Naive thymus-derived CD8-positive, alpha-beta T cell (primary cell): ENCODE results near the gene MAP3K4. TPM values are rescaled to one million over a fixed set of nuclear protein-coding genes. Genes with fewer than 3 reads are reported as not detected.
"Not testable (repeated sequence)": the region's sequence is repeated elsewhere in the genome, so short reads cannot be mapped to it uniquely, and the experiment has no call there.

Source experiments
- ATAC-seq, 2 donors: fragments of 150-1000 bp; cut with Tn5 transposase in 1 of 2; sonication (Bioruptor Pico), chemical (Tn5 transposase) in 1 of 2; 1 replicate in 1 of 2; 2 replicates in 1 of 2; pipeline ENCODE4 v1.10.0; 2021; ENCODE audit warnings: mild to moderate bottlenecking in 2 of 2, moderate library complexity in 2 of 2
- POLR2A ChIA-PET: fragments of 350-600 bp; sonication (Branson Sonifier 250); formaldehyde crosslinking; loops from one replicate; lab custom pipeline; 2021; ENCODE audit warnings: antibody characterized with exemption; lab: Charles Lee
- DNase-seq, 10 donors: peaks; one replicate each; pipeline versions ENCODE4 v3.0.0 to v3.0.0-alpha.2; 2020 to 2022
- H3K27ac Mint-ChIP-seq, 10 donors: one replicate each; pipeline ENCODE4 v1.8.0; 2020 to 2022; ENCODE audit warnings: mild to moderate bottlenecking in 10 of 10, mixed read lengths in 10 of 10, moderate library complexity in 4 of 10, inconsistent platforms in 1 of 10
- H3K27me3 Mint-ChIP-seq, 5 donors: one replicate each; pipeline ENCODE4 v1.8.0; 2021 to 2022; ENCODE audit warnings: mixed read lengths in 5 of 5
- H3K36me3 Mint-ChIP-seq, 3 donors: one replicate each; pipeline ENCODE4 v1.8.0; 2020 to 2022; ENCODE audit warnings: mixed read lengths in 3 of 3, mild to moderate bottlenecking in 2 of 3, inconsistent platforms in 1 of 3
- H3K4me1 Mint-ChIP-seq, 4 donors: one replicate each; pipeline ENCODE4 v1.8.0; 2021 to 2022; ENCODE audit warnings: mixed read lengths in 4 of 4
- H3K4me3 Mint-ChIP-seq, 10 donors: one replicate each; pipeline ENCODE4 v1.8.0; 2020 to 2022; ENCODE audit warnings: mild to moderate bottlenecking in 10 of 10, mixed read lengths in 10 of 10, moderate library complexity in 6 of 10, inconsistent platforms in 1 of 10
- H3K9me3 Mint-ChIP-seq, 9 donors: one replicate each; pipeline ENCODE4 v1.8.0; 2020 to 2022; ENCODE audit warnings: mixed read lengths in 9 of 9, mild to moderate bottlenecking in 3 of 9, inconsistent platforms in 1 of 9, moderate library complexity in 1 of 9
- polyA plus RNA-seq, 3 donors: library from polyadenylated mRNA; unstranded; fragments of 300-500 nt; fragmentation: Illumina TruSeq; gene quantifications; one replicate each; pipeline ENCODE4 v1.2.3, GENCODE V29; 2021
- total RNA-seq, 8 experiments: library from RNA in 2 of 8; stranded (reverse) in 2 of 8; gene quantifications; one replicate each; pipeline ENCODE4 v1.2.3 and lab custom pipeline; 2021 to 2026

Gene MAP3K4
- total and polyA plus RNA-seq, 5 experiments from 2014 or later: 4.2 to 63.8 (median 13.5) TPM

DNA sequence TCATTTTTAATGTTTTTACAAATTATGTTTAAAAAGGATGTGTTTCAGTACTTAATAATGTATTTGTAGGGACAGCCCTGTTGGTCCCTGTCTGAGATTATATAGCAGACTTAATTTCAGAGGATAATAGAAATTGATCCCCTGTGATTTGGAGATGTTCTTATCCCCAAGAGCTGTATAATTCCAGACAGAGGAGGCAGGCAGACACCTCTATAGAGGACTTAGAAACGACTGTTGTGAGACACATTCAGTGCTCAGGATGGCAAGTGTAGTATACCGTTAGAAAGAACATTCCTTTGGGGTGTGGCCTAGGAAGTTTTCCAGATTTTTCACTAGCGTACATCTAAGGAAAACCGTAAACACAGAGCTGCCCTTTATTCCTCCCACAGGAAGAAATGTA, 117.8 kb downstream of the MAP3K4 start:
- ATAC-seq: no peak
- peaks cover 4 to 22% (median 18%) of the 10 kb centered on the region in 4 donors for H3K4me1 Mint-ChIP-seq
- no peaks in the 10 kb centered on the region for H3K27me3 Mint-ChIP-seq
- H3K27ac Mint-ChIP-seq: peak overlapping the region in 2 of 10 donors; percentile 11 to 15
- peaks cover 6 to 98% (median 48%) of the 10 kb centered on the region in 3 donors for H3K36me3 Mint-ChIP-seq
- POLR2A ChIA-PET: interaction anchor here (1.4 kb wide), 1 partner anchor 262 kb away, joined by 3 read pairs; no protein-coding TSS in a partner anchor
- no peak overlapping the region for H3K4me3 Mint-ChIP-seq
- DNase-seq: no peak
- H3K9me3 Mint-ChIP-seq: no peaks in the 10 kb centered on the region

DNA sequence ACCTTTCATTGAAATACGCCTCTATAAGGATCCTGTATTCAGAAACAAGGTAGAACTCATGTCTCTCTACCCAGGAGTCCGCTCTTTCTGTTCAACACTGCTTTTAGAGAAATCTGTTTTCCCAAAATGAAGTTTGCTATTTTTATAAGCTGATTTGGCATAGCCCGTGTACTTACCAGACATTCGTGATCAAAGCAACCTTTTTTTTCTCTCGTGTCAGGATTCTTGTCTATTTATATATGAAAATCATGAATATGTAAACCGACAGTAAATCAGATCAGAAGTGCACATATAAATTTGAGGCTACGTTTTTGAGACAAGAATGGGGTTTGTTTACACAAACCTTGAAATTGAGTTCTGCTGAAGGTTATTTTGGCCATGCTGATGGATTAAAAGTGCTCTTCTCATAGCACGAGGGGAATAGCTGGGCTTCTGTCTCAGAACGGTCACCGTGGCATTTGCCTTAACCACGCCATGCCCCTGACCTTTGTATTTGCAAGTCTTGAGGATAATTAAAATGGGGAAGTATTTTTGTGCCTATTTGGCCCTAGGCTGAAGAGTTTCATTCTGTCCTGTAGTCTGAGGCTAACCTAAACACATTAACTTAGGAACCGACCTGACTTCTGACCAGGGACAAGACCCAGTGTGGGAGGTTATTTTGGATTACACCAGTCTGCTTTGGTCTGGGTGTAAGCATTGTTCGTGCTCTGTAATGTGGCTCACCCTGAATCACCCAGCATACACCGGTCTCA, 118.6 kb downstream of the MAP3K4 start:
- ATAC-seq: no peak
- Mint-ChIP-seq H3K27me3 (no peaks in the 10 kb centered on the region), H3K9me3 (no peaks in the 10 kb centered on the region), H3K4me1 (peaks cover 4 to 22% (median 18%) of the 10 kb centered on the region in 4 donors), H3K36me3 (peaks cover 6 to 98% (median 45%) of the 10 kb centered on the region in 3 donors), H3K27ac (peak overlapping the region in 9 of 10 donors; percentile 16 to 91 (median 80)), H3K4me3 (peak overlapping the region in 1 of 10 donors; percentile 39)
- POLR2A ChIA-PET: interaction anchor here (1.4 kb wide), 1 partner anchor 261 kb away, joined by 3 read pairs; no protein-coding TSS in a partner anchor
- DNase-seq: no peak

DNA sequence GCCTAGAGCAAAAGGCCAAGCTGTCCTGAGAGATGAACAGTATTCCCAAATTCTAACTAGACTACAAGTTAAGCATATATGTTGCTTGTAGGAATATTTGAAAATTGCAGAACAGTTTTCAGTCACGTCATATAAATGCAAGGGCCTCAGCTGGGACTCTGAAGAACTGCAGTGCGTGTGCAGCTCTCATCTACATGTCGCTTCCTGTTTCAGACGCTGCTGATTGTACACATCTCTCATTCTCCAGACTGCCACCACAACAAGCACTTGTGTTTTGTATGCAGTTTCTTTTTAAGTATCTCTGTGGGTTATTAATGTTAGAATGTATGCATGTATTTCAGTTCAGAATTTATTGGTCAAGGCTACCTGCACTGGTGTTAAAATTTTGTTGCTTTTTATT, 119.7 kb downstream of the MAP3K4 start:
- peak; percentile 83 to 97 for ATAC-seq
- POLR2A ChIA-PET: no interaction called here

DNA sequence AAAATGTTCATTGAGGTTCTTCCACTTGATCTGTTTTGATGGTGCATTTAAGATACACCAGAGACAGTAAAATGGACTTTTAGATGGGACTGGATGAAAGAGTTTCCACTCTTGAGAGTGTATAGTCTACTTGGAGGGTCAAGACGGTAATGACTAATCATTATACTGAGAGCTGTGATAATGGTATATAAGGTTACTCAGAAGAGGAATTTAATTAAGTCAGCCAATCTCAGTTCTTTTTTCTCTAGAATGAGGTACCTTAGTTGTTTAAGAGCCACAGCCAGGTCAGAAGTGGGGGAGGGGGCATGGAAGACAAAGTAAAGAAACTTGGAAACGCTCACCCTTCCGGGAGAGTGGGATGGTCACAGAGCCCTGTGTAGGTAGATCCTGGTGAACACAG, 123.9 kb downstream of the MAP3K4 start:
- POLR2A ChIA-PET: no interaction called here
- H3K36me3 Mint-ChIP-seq: peaks cover 36 to 97% (median 58%) of the 10 kb centered on the region in 3 donors
- H3K27ac Mint-ChIP-seq: peak overlapping the region in 6 of 10 donors; percentile 8 to 75 (median 52)
- ATAC-seq: no peak
- peaks cover 4 to 18% (median 17%) of the 10 kb centered on the region in 4 donors for H3K4me1 Mint-ChIP-seq
- peaks cover 0 to 15% (median 3%) of the 10 kb centered on the region in 9 donors for H3K9me3 Mint-ChIP-seq
- H3K4me3 Mint-ChIP-seq: no peak overlapping the region
- no peak for DNase-seq
- no peaks in the 10 kb centered on the region for H3K27me3 Mint-ChIP-seq

More for the DNA sequence above, 119.7 kb downstream of the MAP3K4 start:
- H3K4me1 Mint-ChIP-seq: peaks cover 4 to 22% (median 18%) of the 10 kb centered on the region in 4 donors
- H3K27me3 Mint-ChIP-seq: no peaks in the 10 kb centered on the region
- peak in 4 of 10 donors; percentile 17 to 50 (median 30) for DNase-seq
- H3K9me3 Mint-ChIP-seq: no peaks in the 10 kb centered on the region
- peak overlapping the region in 4 of 10 donors; percentile 16 to 64 (median 41) for H3K4me3 Mint-ChIP-seq
- H3K27ac Mint-ChIP-seq: peak overlapping the region; percentile 46 to 91 (median 86)
- H3K36me3 Mint-ChIP-seq: peaks cover 16 to 98% (median 50%) of the 10 kb centered on the region in 3 donors

DNA sequence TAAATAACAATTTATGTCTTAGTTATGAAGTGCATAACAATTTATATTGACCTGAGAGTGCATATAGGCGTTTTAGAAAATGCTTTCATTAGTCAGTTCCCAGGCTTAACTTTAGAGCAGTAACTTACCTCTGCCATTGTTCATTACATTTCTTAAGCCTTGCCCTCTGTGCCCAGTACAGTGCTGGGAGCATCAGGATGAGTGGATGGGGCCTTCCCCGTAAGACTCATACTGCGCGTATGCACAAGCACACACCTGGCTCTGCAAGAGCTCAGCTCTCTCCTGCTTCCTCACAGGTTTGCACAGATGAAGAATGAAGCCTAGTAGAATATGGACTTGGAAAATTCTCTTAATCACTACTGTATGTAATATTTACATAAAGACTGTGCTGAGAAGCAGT, 125.0 kb downstream of the MAP3K4 start:
- Mint-ChIP-seq H3K4me3 (no peak overlapping the region), H3K9me3 (peaks cover 0 to 19% (median 9%) of the 10 kb centered on the region in 9 donors), H3K27me3 (no peaks in the 10 kb centered on the region), H3K36me3 (peaks cover 40 to 97% (median 66%) of the 10 kb centered on the region in 3 donors), H3K4me1 (peaks cover 3 to 8% (median 6%) of the 10 kb centered on the region in 4 donors), H3K27ac (peak overlapping the region in 5 of 10 donors; percentile 24 to 83 (median 63))
- no peak for DNase-seq
- POLR2A ChIA-PET: no interaction called here
- no peak for ATAC-seq

DNA sequence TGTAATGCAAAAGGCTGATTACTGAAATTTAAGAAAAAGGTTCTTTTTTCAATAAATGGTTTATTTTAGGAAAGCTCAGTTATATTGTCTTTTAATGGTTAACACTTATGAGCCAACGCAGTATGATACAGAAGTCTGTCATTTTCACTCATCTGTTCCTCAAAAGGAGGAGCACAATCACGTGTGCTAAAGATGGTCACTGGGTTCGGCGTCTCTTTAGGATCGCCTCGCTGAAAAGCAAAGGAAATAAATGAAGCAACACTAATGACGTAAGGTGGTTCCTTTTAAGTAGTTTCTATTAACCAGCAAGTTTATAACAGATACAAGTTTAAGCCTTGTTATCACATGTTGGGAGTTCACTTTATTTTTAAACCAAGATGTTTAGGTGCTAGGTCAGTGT, 125.7 kb downstream of the MAP3K4 start:
- H3K27ac Mint-ChIP-seq: peak overlapping the region in 3 of 10 donors; percentile 50 to 81 (median 69)
- H3K4me3 Mint-ChIP-seq: no peak overlapping the region
- H3K4me1 Mint-ChIP-seq: peaks cover 0 to 3% (median 0%) of the 10 kb centered on the region in 4 donors
- POLR2A ChIA-PET: no interaction called here
- H3K9me3 Mint-ChIP-seq: peaks cover 0 to 19% (median 14%) of the 10 kb centered on the region in 9 donors
- ATAC-seq: no peak
- DNase-seq: no peak
- no peaks in the 10 kb centered on the region for H3K27me3 Mint-ChIP-seq
- H3K36me3 Mint-ChIP-seq: peaks cover 38 to 97% (median 71%) of the 10 kb centered on the region in 3 donors

DNA sequence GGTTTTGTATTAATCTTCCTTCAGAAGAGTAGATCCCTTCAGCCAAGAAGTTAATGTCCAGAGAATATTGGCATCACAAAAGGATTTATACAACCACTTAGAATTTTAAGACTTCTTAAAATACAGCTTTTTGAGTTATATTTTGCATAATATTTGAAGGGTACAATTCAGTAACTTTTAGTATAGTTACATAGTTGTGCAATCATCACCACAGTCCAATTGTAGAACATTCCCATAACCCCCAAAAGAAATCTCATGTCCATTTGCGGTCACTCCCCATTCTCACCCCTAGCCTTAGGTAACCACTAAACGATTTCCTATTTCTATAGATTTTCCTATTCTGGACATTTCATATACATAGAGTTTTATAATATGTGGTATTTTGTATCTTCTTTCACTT, 126.4 kb downstream of the MAP3K4 start:
- Mint-ChIP-seq H3K36me3 (peaks cover 34 to 97% (median 72%) of the 10 kb centered on the region in 3 donors), H3K27me3 (no peaks in the 10 kb centered on the region), H3K4me3 (no peak overlapping the region), H3K9me3 (peaks cover 3 to 25% (median 20%) of the 10 kb centered on the region in 9 donors), H3K27ac (peak overlapping the region in 1 of 10 donors; percentile 26), H3K4me1 (peaks cover 0 to 3% (median 0%) of the 10 kb centered on the region in 4 donors)
- POLR2A ChIA-PET: no interaction called here
- no peak for DNase-seq
- no peak for ATAC-seq

DNA sequence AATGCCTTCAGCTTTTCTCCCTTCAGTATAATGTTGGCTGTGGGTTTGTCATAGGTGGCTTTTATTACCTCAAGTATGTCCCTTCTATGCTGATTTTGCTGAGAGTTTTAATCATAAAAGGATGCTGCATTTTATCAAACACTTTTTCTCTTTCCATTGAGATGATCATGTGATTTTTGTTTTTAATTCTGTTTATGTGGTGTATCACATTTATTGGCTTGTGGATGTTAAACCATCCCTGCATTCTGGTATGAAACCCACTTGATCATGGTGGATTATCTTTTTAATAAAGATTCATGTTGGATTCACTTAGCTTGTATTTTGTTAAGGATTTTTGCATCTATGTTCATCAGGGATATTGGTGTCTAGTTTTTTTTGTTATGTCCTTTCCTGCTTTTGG, 131.8 kb downstream of the MAP3K4 start:
- H3K27ac Mint-ChIP-seq, ATAC-seq, DNase-seq, H3K4me3 Mint-ChIP-seq, POLR2A ChIA-PET, H3K27me3 Mint-ChIP-seq: not testable (repeated sequence)
- peaks cover 2 to 11% (median 7%) of the 10 kb centered on the region in 4 donors for H3K4me1 Mint-ChIP-seq
- peaks cover 10 to 54% (median 40%) of the 10 kb centered on the region in 9 donors for H3K9me3 Mint-ChIP-seq
- H3K36me3 Mint-ChIP-seq: peaks cover 46 to 91% (median 88%) of the 10 kb centered on the region in 3 donors

DNA sequence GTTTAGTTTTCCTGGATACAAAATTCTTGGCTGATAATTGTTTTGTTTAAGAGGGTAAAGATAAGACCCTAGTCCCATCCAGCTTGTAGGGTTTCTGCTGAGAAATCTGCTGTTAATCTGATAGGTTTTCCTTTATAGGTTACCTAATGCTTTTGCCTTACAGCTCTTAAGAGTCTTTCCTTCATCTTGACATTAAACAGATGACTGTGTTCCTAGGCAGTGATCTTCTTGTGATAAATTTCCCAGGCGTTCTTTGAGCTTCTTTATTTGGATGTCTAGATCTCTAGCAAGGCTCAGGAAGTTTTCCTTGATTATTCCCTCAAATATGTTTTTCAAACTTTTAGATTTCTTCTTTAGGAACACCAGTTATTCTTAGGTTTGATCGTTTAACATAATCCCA, 134.0 kb downstream of the MAP3K4 start:
- no peaks in the 10 kb centered on the region for H3K27me3 Mint-ChIP-seq
- peaks cover 6 to 47% (median 32%) of the 10 kb centered on the region in 9 donors for H3K9me3 Mint-ChIP-seq
- DNase-seq (no peak), ATAC-seq (no peak)
- H3K27ac Mint-ChIP-seq: peak overlapping the region in 1 of 10 donors; percentile 16
- H3K4me3 Mint-ChIP-seq: no peak overlapping the region
- peaks cover 25 to 80% (median 65%) of the 10 kb centered on the region in 3 donors for H3K36me3 Mint-ChIP-seq
- POLR2A ChIA-PET: no interaction called here
- H3K4me1 Mint-ChIP-seq: peaks cover 8 to 23% (median 15%) of the 10 kb centered on the region in 4 donors

DNA sequence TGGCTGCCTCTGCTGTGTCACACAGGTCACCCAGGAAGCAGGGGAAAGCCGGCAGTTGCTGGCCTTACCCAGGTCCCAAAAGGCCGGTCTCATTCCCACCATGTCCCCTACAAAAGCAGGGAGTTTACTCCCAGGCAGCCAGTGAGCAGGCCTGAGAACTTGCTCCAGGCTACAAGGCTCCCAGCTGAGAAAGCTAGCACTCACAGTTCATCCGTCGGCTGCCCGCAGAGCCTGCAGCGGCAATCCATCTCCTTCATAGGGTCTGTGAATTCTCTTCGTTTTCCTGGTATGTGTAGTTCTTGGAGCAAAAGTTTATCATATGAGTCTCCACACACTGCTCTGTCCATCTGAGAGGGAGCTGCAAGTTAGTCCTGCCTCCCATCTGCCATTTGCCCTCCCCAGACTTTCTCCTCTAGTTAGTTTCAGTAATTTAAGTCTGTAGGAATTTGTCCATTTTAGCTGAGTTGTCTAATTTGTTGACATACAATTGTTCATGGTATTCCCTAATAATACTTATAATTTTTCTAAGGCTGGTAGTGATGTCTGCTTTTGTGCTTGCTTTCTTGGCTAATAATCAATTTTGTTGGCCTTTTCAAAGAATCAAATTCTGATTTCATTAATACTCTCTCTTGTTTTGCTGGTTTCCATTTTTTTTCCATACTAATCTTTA, 135.6 kb downstream of the MAP3K4 start:
- Mint-ChIP-seq H3K4me1 (peaks cover 8 to 23% (median 15%) of the 10 kb centered on the region in 4 donors), H3K9me3 (peaks cover under 1 to 36% (median 25%) of the 10 kb centered on the region in 9 donors), H3K27me3 (no peaks in the 10 kb centered on the region), H3K36me3 (peaks cover 23 to 65% (median 51%) of the 10 kb centered on the region in 3 donors), H3K4me3 (no peak overlapping the region), H3K27ac (peak overlapping the region in 2 of 10 donors; percentile 44 to 47)
- ATAC-seq: no peak
- POLR2A ChIA-PET: interaction anchor here (0.6 kb wide), 1 partner anchor 630 kb away, joined by 4 read pairs; no protein-coding TSS in a partner anchor
- DNase-seq: no peak

DNA sequence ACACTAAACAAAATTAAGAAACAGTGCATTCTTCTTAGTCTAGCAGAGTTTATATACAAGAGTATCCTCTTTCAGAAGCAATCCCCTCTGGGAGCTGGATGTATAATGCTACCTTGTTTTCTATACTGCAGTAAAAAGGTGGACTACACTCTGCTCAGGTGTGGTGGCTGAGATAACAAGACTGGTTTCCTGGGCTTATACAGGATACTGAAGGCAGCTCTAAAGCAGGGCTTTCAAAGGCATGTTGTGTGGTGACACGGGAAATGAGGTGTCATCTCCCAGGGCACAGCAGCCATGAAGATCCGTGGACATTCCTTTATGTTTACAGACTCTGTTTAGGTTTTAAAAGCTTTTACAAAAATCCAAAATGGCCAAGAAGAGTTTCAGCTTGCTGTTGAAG, 136.7 kb downstream of the MAP3K4 start:
- POLR2A ChIA-PET: no interaction called here
- Mint-ChIP-seq H3K4me1 (peaks cover 8 to 23% (median 15%) of the 10 kb centered on the region in 4 donors), H3K27ac (peak overlapping the region in 7 of 10 donors; percentile 17 to 52 (median 38)), H3K36me3 (peaks cover 23 to 58% (median 40%) of the 10 kb centered on the region in 3 donors), H3K4me3 (no peak overlapping the region), H3K27me3 (no peaks in the 10 kb centered on the region), H3K9me3 (peaks cover 0 to 25% (median 18%) of the 10 kb centered on the region in 9 donors)
- no peak for ATAC-seq
- DNase-seq: no peak

DNA sequence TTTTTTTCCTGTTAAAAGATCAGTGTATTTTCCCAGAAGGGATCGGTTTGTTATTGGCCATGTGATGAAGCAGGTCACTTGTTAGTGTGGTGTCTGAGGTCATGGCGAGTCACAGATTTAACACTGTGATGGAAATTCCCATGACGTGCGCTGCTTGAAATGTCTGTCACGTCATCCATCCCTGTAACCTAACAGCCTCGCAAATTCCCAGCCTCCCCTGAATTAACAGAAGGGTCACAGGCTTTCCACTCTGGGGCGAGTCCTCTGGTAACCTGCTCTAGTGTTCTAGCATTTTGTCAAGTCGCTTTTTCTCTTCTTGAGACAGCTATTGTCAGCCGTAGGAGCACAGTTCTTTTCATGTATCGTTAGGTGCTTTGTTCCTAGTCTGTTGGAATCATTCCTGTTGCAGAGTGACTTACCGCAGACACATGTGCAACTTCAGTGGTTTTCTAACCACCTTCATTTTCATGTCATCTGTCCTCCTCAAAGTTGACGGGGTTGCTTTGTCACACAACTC, 137.2 kb downstream of the MAP3K4 start:
- peaks cover 19 to 53% (median 35%) of the 10 kb centered on the region in 3 donors for H3K36me3 Mint-ChIP-seq

More for the DNA sequence above, 137.2 kb downstream of the MAP3K4 start:
- Mint-ChIP-seq H3K9me3 (peaks cover 0 to 20% (median 15%) of the 10 kb centered on the region in 9 donors), H3K27me3 (no peaks in the 10 kb centered on the region), H3K4me3 (no peak overlapping the region), H3K4me1 (peaks cover 8 to 23% (median 15%) of the 10 kb centered on the region in 4 donors), H3K27ac (peak overlapping the region in 7 of 10 donors; percentile 7 to 63 (median 39))
- ATAC-seq (no peak), DNase-seq (no peak)
- POLR2A ChIA-PET: no interaction called here
